Measurements from ENCODE around the gene BANF1.

Gene BANF1

GRCh38 chr11:65977621-65978390 is 24.5 kb upstream of the BANF1 start:
- DNase-seq, result peak in 3 of 10 donors; percentile 31 to 61 (median 58)

GRCh38 chr11:65978391-65979238 is 23.7 kb upstream of the BANF1 start:
- DNase-seq, result peak in 3 of 10 donors; percentile 41 to 81 (median 75)
- intact Hi-C loops (cut with DNase I), result no loop called here

More at GRCh38 chr11:65977621-65978390, 24.5 kb upstream of the BANF1 start:
- intact Hi-C loops (cut with DNase I), result no loop called here

GRCh38 chr11:65979261-65979759 is 23.0 kb upstream of the BANF1 start:
- DNase-seq, result peak in 3 of 10 donors; percentile 24 to 55 (median 44)
- intact Hi-C loops (cut with DNase I), result no loop called here

- intact Hi-C loops (cut with DNase I), result no loop called here
- DNase-seq, result peak in 3 of 10 donors; percentile 35 to 62 (median 56)
These were observed 21.1 kb upstream of the BANF1 start for GRCh38 chr11:65981101-65981740.

GRCh38 chr11:65981972-65982823 is 20.1 kb upstream of the BANF1 start:
- peak in 3 of 10 donors; percentile 50 to 56 (median 52) for DNase-seq
- intact Hi-C loops (cut with DNase I), result no loop called here

- peak in 2 of 10 donors; percentile 45 to 61 for DNase-seq
- intact Hi-C loops (cut with DNase I), result no loop called here
These were observed 19.3 kb upstream of the BANF1 start for GRCh38 chr11:65982824-65983588.

GRCh38 chr11:65983589-65983987 is 18.7 kb upstream of the BANF1 start:
- peak in 1 of 10 donors; percentile 59 for DNase-seq
- intact Hi-C loops (cut with DNase I), result no loop called here

GRCh38 chr11:65987336-65987735 is 15.0 kb upstream of the BANF1 start:
- DNase-seq, result peak in 2 of 10 donors; percentile 63 to 75
- intact Hi-C loops (cut with DNase I), result loop anchor here (5.0 kb wide), 1 partner anchor 275 kb away; the partner anchor contains the start of gene KAT5

GRCh38 chr11:65988791-65989592 is 13.3 kb upstream of the BANF1 start:
- DNase-seq, result peak; percentile 62 to 97 (median 87)
- intact Hi-C loops (cut with DNase I), result loop anchor here (2.0 to 5.0 kb wide), 2 partner anchors 104 to 277 kb away; partner anchors contain the start of gene KAT5

GRCh38 chr11:65992056-65992455 is 10.2 kb upstream of the BANF1 start:
- intact Hi-C loops (cut with DNase I), result no loop called here
- DNase-seq, result peak in 2 of 10 donors; percentile 9 to 11

- intact Hi-C loops (cut with DNase I), result no loop called here
These were observed 5.0 kb upstream of the BANF1 start for GRCh38 chr11:65997286-65997685.

GRCh38 chr11:66002648-66003225 is 434 bp downstream of the BANF1 start:
- intact Hi-C loops (cut with DNase I), result loop anchor here (1.0 to 5.0 kb wide), 3 partner anchors 41 to 290 kb away; partner anchors contain the start of genes GAL3ST3, KAT5 and SART1
- DNase-seq, result peak in 3 of 10 donors; percentile 80 to 94 (median 91)

More at GRCh38 chr11:65997286-65997685, 5.0 kb upstream of the BANF1 start:
- DNase-seq, result no peak

GRCh38 chr11:66003291-66003690 is 988 bp downstream of the BANF1 start:
- DNase-seq, result peak in 3 of 10 donors; percentile 13 to 43 (median 21)
- intact Hi-C loops (cut with DNase I), result loop anchor here (5.0 kb wide), 2 partner anchors 44 to 291 kb away; partner anchors contain the start of genes GAL3ST3 and KAT5

- DNase-seq, result peak in 3 of 10 donors; percentile 22 to 44 (median 29)
- intact Hi-C loops (cut with DNase I), result loop anchor here (5.0 kb wide), 2 partner anchors 43 to 292 kb away; partner anchors contain the start of genes GAL3ST3 and KAT5
These were observed 1.9 kb downstream of the BANF1 start for GRCh38 chr11:66004186-66004585.

GRCh38 chr11:66006134-66006890 is 4.0 kb downstream of the BANF1 start:
- intact Hi-C loops (cut with DNase I), result no loop called here
- DNase-seq, result peak in 3 of 10 donors; percentile 35 to 59 (median 45)

- DNase-seq, result peak in 2 of 10 donors; percentile 45 to 53
- intact Hi-C loops (cut with DNase I), result no loop called here
These were observed 4.5 kb downstream of the BANF1 start for GRCh38 chr11:66006891-66007176.

Measured in posterior cingulate gyrus (tissue), 11 donors.